Lower lobe of right lung (tissue), 2 donors: ENCODE data around the gene AZU1. TPM values are rescaled to one million over a fixed set of nuclear protein-coding genes. Genes with fewer than 3 reads are reported as not detected.
"Not testable (repeated sequence)": the region's sequence is repeated elsewhere in the genome, so short reads cannot be mapped to it uniquely, and the experiment has no call there.

Experiments
- ATAC-seq, 2 donors: fragments of 200-7000 bp; cut with Tn5 transposase; one replicate each; pipeline ENCODE4 v1.9.1; 2020 to 2022; ENCODE audit warnings: mild to moderate bottlenecking in 2 of 2, moderate library complexity in 2 of 2
- DNase-seq: peaks from one replicate; pipeline ENCODE4 v3.0.0-alpha.2; 2020
- H3K27ac ChIP-seq: fragments of 200-600 bp; one replicate; pipeline ENCODE4 v1.8.0; 2022
- H3K27me3 ChIP-seq: fragments of 200-600 bp; one replicate; pipeline ENCODE4 v1.8.0; 2022; ENCODE audit warnings: low read depth
- H3K36me3 ChIP-seq: fragments of 200-600 bp; one replicate; pipeline ENCODE4 v1.8.0; 2022; ENCODE audit warnings: mild to moderate bottlenecking
- H3K4me1 ChIP-seq: fragments of 200-600 bp; one replicate; pipeline ENCODE4 v1.8.0; 2022
- H3K4me3 ChIP-seq: fragments of 200-600 bp; one replicate; pipeline ENCODE4 v1.8.0; 2022; ENCODE audit warnings: mild to moderate bottlenecking
- H3K9me3 ChIP-seq: fragments of 200-600 bp; one replicate; pipeline ENCODE4 v1.8.0; 2022
- CTCF ChIP-seq: fragments of 200-600 bp; IDR thresholded peaks from one replicate; pipeline ENCODE4 v1.8.0; 2022; ENCODE audit warnings: antibody characterized with exemption, mild to moderate bottlenecking
- intact Hi-C: fragments of 100-400 bp; cut with DNase I; formaldehyde crosslinking; loops from one replicate; pipeline ENCODE4 v1.11.0; 2022
- microRNA-seq: library from miRNA; unstranded; fragments of <30 nt; microRNA quantifications from one replicate; pipeline ENCODE4 v1.2.0, GENCODE V29; 2020; ENCODE audit warnings: borderline number of aligned reads
- total RNA-seq: library from RNA; stranded (reverse); fragmentation: NEBNext Ultra II Directional; extraction: Animal tissue kit (Norgen Biotek cat#: 25700); gene quantifications from one replicate; pipeline ENCODE4 v1.2.1, GENCODE V29; 2021
- donor health status: DM: no; HTN: yes; CAD: no; lungs with severe emphysema.

The AZU1 gene
- total RNA-seq, 1 donor from 2014 or later = 1.7 TPM

DNA sequence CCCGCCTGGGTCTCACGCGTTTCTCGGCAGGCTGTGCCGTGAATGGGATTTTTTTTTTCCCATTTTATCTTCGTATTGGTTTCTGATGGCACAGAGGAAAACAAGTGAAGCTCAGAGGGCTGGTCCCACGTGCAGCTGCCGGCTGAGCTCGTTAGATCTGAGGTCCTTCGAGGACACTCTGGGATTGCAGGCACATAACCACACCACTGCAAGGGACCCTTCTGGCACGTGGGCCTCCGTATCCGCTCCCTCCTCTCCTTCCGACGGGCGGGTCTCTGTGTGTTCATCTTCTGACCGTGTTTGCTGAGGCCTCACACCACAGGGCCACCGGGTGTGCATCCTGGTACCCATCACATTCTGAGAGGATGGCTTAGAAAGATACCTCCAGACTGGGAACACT lies 48.5 kb downstream of the AZU1 start:
- intact Hi-C loops = no loop called here
- peaks cover 42% of the 10 kb centered on the region for H3K36me3 ChIP-seq
- no peaks in the 10 kb centered on the region for H3K9me3 ChIP-seq
- DNase-seq = no peak
- peaks cover 9% of the 10 kb centered on the region for H3K4me1 ChIP-seq
- no peaks in the 10 kb centered on the region for H3K27me3 ChIP-seq
- no peak for ATAC-seq
- no peak overlapping the region for H3K27ac ChIP-seq
- no peak for TF ChIP-seq CTCF
- no peak overlapping the region for H3K4me3 ChIP-seq

DNA sequence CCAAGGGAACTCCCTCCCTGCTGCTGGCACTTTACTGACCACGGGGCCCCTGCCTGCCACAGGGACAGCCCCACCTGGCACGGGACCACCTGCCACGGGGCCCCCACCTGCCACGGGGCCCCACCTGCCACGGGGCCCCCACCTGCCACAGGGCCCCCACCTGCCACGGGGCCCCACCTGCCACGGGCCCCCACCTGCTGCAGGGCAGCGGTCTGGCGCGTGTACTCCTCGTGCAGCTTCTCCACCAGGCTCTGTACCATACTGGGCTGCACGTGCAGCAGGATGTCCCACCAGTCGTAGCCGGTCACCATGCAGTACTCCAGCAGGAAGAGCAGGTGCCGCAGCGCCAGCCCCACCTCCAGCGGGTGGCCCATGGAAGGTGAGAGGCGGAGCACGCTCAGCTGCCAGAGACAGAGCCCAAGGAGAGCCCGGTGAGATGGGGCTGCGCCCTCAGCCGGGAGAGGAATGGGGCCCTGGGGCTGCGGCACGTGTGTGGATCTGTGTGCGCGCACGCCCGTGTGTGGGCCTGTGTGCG lies 49.2 kb downstream of the AZU1 start:
- Histone ChIP-seq H3K4me1 (peaks cover 9% of the 10 kb centered on the region), H3K27me3 (no peaks in the 10 kb centered on the region), H3K36me3 (peaks cover 46% of the 10 kb centered on the region), H3K9me3 (no peaks in the 10 kb centered on the region), H3K4me3 (no peak overlapping the region), H3K27ac (no peak overlapping the region)
- DNase-seq (no peak), ATAC-seq (no peak)
- no peak for TF ChIP-seq CTCF
- intact Hi-C loops = no loop called here

DNA sequence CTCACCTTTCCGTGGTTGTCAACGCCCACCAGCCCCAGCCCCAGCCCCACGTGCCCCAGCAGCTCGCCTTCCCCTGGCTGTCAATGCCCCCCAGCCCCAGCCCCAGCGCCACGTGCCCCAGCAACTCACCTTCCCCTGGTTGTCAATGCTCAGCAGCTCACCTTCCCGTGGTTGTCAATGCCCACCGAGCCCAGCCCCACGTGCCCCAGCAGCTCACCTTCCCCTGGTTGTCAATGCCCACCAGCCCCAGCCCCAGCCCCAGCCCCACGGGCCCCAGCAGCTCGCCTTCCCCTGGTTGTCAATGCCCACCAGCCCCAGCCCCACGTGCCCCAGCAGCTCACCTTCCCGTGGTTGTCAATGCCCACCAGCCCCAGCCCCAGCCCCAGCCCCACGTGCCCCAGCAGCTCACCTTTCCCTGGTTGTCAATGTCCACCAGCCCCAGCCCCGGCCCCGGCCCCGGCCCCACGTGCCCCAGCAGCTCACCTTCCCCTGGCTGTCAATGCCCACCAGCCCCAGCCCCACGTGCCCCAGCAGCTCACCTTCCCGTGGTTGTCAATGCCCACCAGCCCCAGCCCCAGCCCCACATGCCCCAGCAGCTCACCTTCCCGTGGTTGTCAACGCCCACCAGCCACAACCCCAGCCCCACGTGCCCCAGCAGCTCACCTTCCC lies 50.5 kb downstream of the AZU1 start:
- peaks cover 57% of the 10 kb centered on the region for H3K36me3 ChIP-seq

DNA sequence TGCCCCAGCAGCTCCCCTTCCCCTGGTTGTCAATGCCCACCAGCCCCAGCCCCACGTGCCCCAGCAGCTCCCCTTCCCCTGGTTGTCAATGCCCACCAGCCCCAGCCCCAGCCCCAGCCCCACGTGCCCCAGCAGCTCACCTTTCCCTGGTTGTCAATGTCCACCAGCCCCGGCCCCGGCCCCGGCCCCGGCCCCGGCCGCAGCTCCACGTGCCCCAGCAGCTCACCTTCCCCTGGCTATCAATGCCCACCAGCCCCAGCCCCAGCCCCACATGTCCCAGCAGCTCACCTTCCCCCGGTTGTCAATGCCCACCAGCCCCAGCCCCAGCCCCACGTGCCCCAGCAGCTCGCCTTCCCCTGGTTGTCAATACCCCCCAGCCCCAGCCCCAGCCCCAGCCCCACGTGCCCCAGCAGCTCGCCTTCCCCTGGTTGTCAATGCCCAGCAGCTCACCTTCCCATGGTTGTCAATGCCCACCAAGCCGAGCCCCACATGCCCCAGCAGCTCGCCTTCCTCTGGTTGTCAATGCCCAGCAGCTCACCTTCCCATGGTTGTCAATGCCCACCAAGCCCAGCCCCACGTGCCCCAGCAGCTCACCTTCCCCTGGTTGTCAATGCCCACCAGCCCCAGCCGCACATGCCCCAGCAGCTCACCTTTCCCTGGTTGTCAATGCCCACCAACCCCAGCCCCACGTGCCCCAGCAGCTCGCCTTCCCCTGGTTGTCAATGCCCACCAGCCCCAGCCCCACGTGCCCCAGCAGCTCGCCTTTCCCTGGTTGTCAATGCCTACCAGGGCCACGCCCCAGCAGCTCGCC lies 51.3 kb downstream of the AZU1 start:
- H3K27ac ChIP-seq, ATAC-seq, H3K4me1 ChIP-seq, DNase-seq, H3K4me3 ChIP-seq, H3K27me3 ChIP-seq, H3K9me3 ChIP-seq, intact Hi-C loops: not testable (repeated sequence)
- H3K36me3 ChIP-seq = peaks cover 63% of the 10 kb centered on the region

More for the DNA sequence above, 50.5 kb downstream of the AZU1 start:
- intact Hi-C loops, DNase-seq, H3K27ac ChIP-seq, H3K4me3 ChIP-seq, ATAC-seq, H3K27me3 ChIP-seq, H3K4me1 ChIP-seq, H3K9me3 ChIP-seq: not testable (repeated sequence)

- Histone ChIP-seq H3K27me3 (no peaks in the 10 kb centered on the region), H3K9me3 (no peaks in the 10 kb centered on the region), H3K4me1 (no peaks in the 10 kb centered on the region), H3K4me3 (no peak overlapping the region), H3K36me3 (peaks cover 65% of the 10 kb centered on the region), H3K27ac (no peak overlapping the region)
- no peak for TF ChIP-seq CTCF
- ATAC-seq = no peak
- DNase-seq = no peak
- intact Hi-C loops = no loop called here
Observed at GRCh38 chr19:879711-880438, 52.2 kb downstream of the AZU1 start.

Small RNA genes lying within 50 kb of the gene (microRNA-seq; reads per million reads assigned to microRNA genes)
- 3.0 reads per million for gene MIR3187
- 1.5 reads per million for gene MIR4745

Other genes starting within 250 kb of the AZU1 start
- gene HCN2, start 238.0 kb upstream of the AZU1 start, total RNA-seq = 0.24 TPM
- 42.5 TPM for gene POLRMT, start 194.3 kb upstream of the AZU1 start, total RNA-seq
- 0.65 TPM for gene FGF22, start 188.0 kb upstream of the AZU1 start, total RNA-seq
- 27.0 TPM for gene RNF126, start 164.6 kb upstream of the AZU1 start, total RNA-seq
- 48.0 TPM for gene FSTL3, start 151.4 kb upstream of the AZU1 start, total RNA-seq
- gene PRSS57, start 132.4 kb upstream of the AZU1 start, total RNA-seq = not detected
- 37.0 TPM for gene PALM, start 118.9 kb upstream of the AZU1 start, total RNA-seq
- gene MISP, start 76.7 kb upstream of the AZU1 start, total RNA-seq = 8.9 TPM
- 254 TPM for gene PTBP1, start 30.4 kb upstream of the AZU1 start, total RNA-seq
- gene PLPPR3, start 5.9 kb upstream of the AZU1 start, total RNA-seq = 2.1 TPM
- gene PRTN3, start 13.2 kb downstream of the AZU1 start, total RNA-seq = not detected
- 0.97 TPM for gene ELANE, start 24.5 kb downstream of the AZU1 start, total RNA-seq
- gene CFD, start 31.8 kb downstream of the AZU1 start, total RNA-seq = 282 TPM
- 46.1 TPM for gene MED16, start 65.3 kb downstream of the AZU1 start, total RNA-seq
- gene RNU6-9, start 65.6 kb downstream of the AZU1 start, total RNA-seq = not detected
- 46.0 TPM for gene R3HDM4, start 85.4 kb downstream of the AZU1 start, total RNA-seq
- not detected for gene KISS1R, start 89.5 kb downstream of the AZU1 start, total RNA-seq
- 16.9 TPM for gene ARID3A, start 98.2 kb downstream of the AZU1 start, total RNA-seq
- gene WDR18, start 156.5 kb downstream of the AZU1 start, total RNA-seq = 29.2 TPM
- 3.0 TPM for gene GRIN3B, start 172.6 kb downstream of the AZU1 start, total RNA-seq
- 159 TPM for gene TMEM259, start 193.3 kb downstream of the AZU1 start, total RNA-seq
- gene RNU6-2, start 193.7 kb downstream of the AZU1 start, total RNA-seq = not detected
- gene CNN2, start 198.8 kb downstream of the AZU1 start, total RNA-seq = 158 TPM
- 53.3 TPM for gene ABCA7, start 212.3 kb downstream of the AZU1 start, total RNA-seq
- gene ARHGAP45, start 239.3 kb downstream of the AZU1 start, total RNA-seq = 83.5 TPM